ENCODE data around the gene ANKRD7. TPM values are rescaled to one million over a fixed set of nuclear protein-coding genes. Genes with fewer than 3 reads are reported as not detected.

The ANKRD7 gene
- polyA plus RNA-seq (ENCODE audit: insufficient read depth in 1 of 5, insufficient read length in 5 of 5, low replicate concordance in 1 of 5), result 1 to 10 TPM; 1.2 to 2.5 (median 2.1) TPM
- long read RNA-seq, donor 1, result 0 reads
- long read RNA-seq, donor 2, result 0 reads
- long read RNA-seq, donor 3, result 0 reads
- long read RNA-seq, donor 4, result 0 reads
- long read RNA-seq, donor 5, result 0 reads
- long read RNA-seq, donor 6, result 0 reads
- long read RNA-seq, donor 7, result 0 reads
- long read RNA-seq, donor 8, result 0 reads

- DNase-seq, result no peak
Observed at GRCh38 chr7:118224521-118224920, at the start of gene ANKRD7. Gene ANKRD7 (plus strand): TSS chr7:118224704. CDS start chr7:118224831, 127 bp downstream.

GRCh38 chr7:118175740-118176139, 48.8 kb upstream of the ANKRD7 start:
- no peak for DNase-seq

- no peak for DNase-seq
Observed at GRCh38 chr7:118179191-118179590, 45.3 kb upstream of the ANKRD7 start.

GRCh38 chr7:118182593-118183427, 41.7 kb upstream of the ANKRD7 start:
- no peak for DNase-seq

- no peak for DNase-seq
Observed at GRCh38 chr7:118183428-118183785, 41.1 kb upstream of the ANKRD7 start.

GRCh38 chr7:118183786-118184564, 40.5 kb upstream of the ANKRD7 start, which contains the start of gene LSM8:
Gene LSM8 (plus strand): TSS chr7:118184164. CDS start chr7:118184224, 60 bp downstream.
- DNase-seq, result peak; percentile 98 to 99

GRCh38 chr7:118184565-118184940, 40.0 kb upstream of the ANKRD7 start:
- no peak for DNase-seq

- DNase-seq, result no peak
Observed at GRCh38 chr7:118185163-118185860, 39.2 kb upstream of the ANKRD7 start.

GRCh38 chr7:118186501-118186900, 38.0 kb upstream of the ANKRD7 start:
- DNase-seq, result no peak

GRCh38 chr7:118194571-118194970, 29.9 kb upstream of the ANKRD7 start:
- DNase-seq, result no peak

- DNase-seq, result no peak
Observed at GRCh38 chr7:118195837-118196474, 28.5 kb upstream of the ANKRD7 start.

GRCh38 chr7:118202061-118202460, 22.4 kb upstream of the ANKRD7 start:
- DNase-seq, result no peak

- peak; percentile 80 to 87 for DNase-seq
Observed at GRCh38 chr7:118214051-118214832, 10.3 kb upstream of the ANKRD7 start.

GRCh38 chr7:118214833-118215182, 9.7 kb upstream of the ANKRD7 start:
- DNase-seq, result no peak

GRCh38 chr7:118217210-118217619, 7.3 kb upstream of the ANKRD7 start:
- no peak for DNase-seq

GRCh38 chr7:118218413-118219156, 5.9 kb upstream of the ANKRD7 start:
- no peak for DNase-seq

GRCh38 chr7:118219157-118219512, 5.4 kb upstream of the ANKRD7 start:
- no peak for DNase-seq

- no peak for DNase-seq
Observed at GRCh38 chr7:118220583-118220982, 3.9 kb upstream of the ANKRD7 start.

- DNase-seq, result no peak
Observed at GRCh38 chr7:118222591-118222990, 1.9 kb upstream of the ANKRD7 start.

GRCh38 chr7:118232837-118233236, 8.3 kb downstream of the ANKRD7 start:
- DNase-seq, result no peak
